ENCODE data around the gene ZNF629.

The ZNF629 gene

DNA sequence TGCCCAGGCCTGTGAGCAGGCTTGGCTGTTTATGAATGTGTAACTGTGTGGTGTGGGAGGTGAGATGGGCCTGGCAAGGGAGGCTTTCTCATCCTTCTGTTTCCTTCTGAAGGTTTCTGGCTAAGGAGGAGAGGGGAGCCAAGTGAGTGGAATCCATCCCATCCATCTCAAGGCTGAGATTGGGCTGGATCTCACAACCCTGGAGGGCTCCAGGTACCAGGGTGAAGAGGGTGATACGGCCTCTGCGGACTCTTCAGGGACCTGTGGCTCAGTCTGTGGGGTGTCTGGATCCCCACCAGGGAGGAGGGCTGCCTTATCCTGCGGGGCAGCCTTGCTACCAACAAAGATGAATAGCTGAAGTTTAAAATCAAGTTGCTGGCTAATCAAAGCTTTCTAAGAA is 7.0 kb downstream of the ZNF629 start:
- no peak for ATAC-seq (replicated peaks)
- peaks cover 13 to 38% of the 10 kb centered on the region in 2 donors for H3K4me1 Mint-ChIP-seq
- H3K9me3 Mint-ChIP-seq, result no peaks in the 10 kb centered on the region
- peaks cover 9 to 11% of the 10 kb centered on the region in 2 donors for H3K27me3 Mint-ChIP-seq
- DNase-seq, result no peak
- peaks cover 33 to 52% of the 10 kb centered on the region in 2 donors for H3K36me3 Mint-ChIP-seq
- no peak overlapping the region for H3K4me3 Mint-ChIP-seq
- H3K27ac Mint-ChIP-seq, result no peak overlapping the region

DNA sequence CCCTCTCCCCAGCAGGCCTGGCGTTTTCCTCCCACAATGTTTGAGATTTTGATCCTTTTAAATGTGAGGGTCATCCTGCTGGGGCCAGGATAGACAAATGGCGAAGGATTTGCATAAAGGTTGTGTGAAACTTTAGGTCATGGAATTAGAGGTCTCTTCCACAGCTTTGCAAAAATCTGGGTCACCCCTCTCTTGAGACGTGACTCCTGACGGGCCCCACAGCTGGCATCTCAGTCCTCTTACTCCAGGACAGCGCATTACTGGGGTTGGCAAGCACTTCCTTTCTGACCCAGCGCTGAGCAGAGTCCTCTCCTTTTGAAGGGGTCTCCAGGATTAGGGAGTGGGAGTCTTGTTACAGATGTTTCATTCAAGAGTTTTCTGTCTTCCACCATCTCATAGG is 7.4 kb downstream of the ZNF629 start:
- peaks cover 36 to 54% of the 10 kb centered on the region in 2 donors for H3K36me3 Mint-ChIP-seq
- no peak for DNase-seq
- H3K9me3 Mint-ChIP-seq, result no peaks in the 10 kb centered on the region
- H3K4me3 Mint-ChIP-seq, result no peak overlapping the region
- peaks cover 9 to 11% of the 10 kb centered on the region in 2 donors for H3K27me3 Mint-ChIP-seq
- peaks cover 17 to 38% of the 10 kb centered on the region in 2 donors for H3K4me1 Mint-ChIP-seq
- no peak overlapping the region for H3K27ac Mint-ChIP-seq
- no peak for ATAC-seq (replicated peaks)

DNA sequence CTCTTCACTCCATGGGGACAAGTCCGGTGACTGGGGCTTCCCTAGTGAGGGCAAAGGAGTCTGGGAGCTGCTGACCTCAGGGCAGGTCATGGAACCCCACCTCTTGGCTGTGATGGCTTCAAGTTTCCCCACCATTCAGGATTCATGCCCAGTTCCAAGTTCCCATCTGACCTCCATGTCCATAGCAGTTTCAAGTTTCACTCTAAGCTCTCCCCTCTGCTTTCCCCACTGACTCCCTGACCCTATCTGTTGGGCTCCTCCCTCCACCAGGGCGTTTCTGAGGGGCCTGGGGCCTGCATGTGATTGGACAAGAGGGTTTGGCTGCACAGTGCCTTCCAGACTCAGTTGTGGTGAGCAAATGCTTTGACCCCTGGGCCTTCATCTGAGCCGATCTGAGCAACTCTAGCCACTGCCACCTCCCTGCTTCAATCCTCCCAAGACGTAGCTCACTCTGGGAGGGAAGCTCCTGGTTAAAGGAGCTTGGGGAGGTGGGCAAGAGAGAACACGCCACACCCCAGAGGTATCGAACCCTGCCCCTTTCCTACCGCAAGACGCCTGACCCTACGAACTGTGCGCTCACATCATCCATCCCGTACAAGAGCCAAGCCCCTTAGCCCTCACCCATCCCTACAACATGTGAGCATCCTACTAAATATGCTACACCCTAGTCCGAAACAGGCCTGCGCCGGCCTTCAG is 8.3 kb downstream of the ZNF629 start:
- peak overlapping the region; percentile 67 for H3K27ac Mint-ChIP-seq
- DNase-seq, result no peak
- no peaks in the 10 kb centered on the region for H3K9me3 Mint-ChIP-seq
- peaks cover 22 to 40% of the 10 kb centered on the region in 2 donors for H3K4me1 Mint-ChIP-seq
- ATAC-seq (replicated peaks), result no peak
- peaks cover 9 to 11% of the 10 kb centered on the region in 2 donors for H3K27me3 Mint-ChIP-seq
- peaks cover 40 to 56% of the 10 kb centered on the region in 2 donors for H3K36me3 Mint-ChIP-seq
- H3K4me3 Mint-ChIP-seq, result no peak overlapping the region

DNA sequence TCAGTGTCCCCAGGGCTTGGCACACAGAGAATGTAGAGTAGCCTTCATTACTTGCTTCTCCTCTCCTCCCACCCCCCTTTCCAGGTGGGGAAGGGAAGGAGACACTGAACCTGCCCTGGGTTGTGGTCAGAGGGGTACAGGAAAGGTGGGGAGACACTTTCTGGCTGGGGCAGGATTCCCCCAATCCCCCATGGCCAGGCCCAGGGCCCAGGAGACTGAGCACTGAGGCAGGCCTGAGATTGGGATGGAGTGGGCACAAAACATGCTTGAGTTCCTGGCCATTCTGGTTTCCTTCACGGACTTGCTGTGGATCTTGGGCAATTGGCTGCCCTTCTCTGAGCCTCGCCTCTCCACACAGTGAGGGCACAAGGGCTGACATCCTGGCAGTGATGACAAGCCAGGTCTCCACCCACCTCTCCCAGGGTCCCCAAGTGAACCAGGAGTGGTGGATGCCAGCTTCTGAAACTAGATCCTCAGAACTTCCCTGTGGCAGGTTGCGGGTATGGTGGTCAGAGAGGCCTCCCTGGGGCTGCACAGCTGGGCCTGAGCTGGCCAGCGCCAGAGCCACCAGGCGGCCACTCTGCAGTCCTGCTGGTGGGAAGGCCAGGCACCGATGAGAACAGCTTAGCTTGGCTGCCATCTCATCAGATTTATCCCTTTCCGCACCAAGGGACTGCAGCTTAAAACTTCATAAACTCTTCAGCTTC is 9.3 kb downstream of the ZNF629 start:
- ATAC-seq (replicated peaks) (no peak), DNase-seq (no peak)
- H3K9me3 Mint-ChIP-seq, result no peaks in the 10 kb centered on the region
- peak overlapping the region; percentile 88 to 90 for H3K4me3 Mint-ChIP-seq
- H3K27ac Mint-ChIP-seq, result peak overlapping the region; percentile 42
- H3K4me1 Mint-ChIP-seq, result peaks cover 25 to 46% of the 10 kb centered on the region in 2 donors
- peaks cover 39 to 56% of the 10 kb centered on the region in 2 donors for H3K36me3 Mint-ChIP-seq
- peaks cover 9 to 11% of the 10 kb centered on the region in 2 donors for H3K27me3 Mint-ChIP-seq

DNA sequence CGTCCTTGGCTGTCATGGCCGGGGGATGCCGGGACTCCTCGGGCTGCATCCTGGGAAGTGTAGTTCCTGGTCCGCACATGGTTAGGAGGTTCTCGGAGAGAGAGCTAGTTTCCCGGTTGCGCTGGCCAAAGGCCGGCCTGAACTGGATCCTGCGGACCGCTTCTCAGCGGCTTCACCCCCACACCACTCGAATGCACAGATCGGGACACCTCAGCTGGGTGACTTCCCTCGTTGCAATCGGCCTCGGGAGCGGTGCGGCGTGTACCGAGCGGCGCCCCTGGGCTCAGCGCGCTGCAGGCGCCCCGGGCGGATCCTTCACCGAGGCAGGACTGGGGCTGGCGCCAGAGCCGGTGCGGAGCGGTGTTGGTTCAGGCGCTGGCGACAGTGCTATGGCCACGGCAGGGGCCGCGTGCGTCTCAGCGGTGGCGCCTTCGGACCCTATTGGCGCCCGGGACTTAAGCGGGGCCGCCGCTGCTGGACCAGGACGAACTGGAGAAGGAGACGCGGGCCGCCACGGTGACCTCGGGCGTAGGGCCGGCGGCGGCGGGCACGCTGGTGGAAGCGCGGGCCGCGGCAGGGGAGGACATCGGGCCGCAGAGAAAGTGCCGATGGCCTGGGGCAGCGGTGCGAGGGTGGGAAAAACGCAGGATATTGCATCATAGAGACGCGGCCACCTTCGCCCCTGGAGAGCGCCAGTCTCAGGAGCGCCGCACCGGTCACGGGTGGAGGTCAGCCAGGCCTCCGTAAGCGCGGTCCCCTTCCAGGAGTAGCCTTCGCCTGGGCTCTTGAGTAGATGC is 11.4 kb downstream of the ZNF629 start:
- H3K9me3 Mint-ChIP-seq, result no peaks in the 10 kb centered on the region
- peaks cover 33 to 63% of the 10 kb centered on the region in 2 donors for H3K4me1 Mint-ChIP-seq
- DNase-seq (peak; percentile 61), ATAC-seq (replicated peaks) (peak; percentile 81 to 82)
- H3K27me3 Mint-ChIP-seq, result peaks cover 9 to 11% of the 10 kb centered on the region in 2 donors
- H3K36me3 Mint-ChIP-seq, result peaks cover 48 to 59% of the 10 kb centered on the region in 2 donors
- peak overlapping the region; percentile 88 to 90 for H3K4me3 Mint-ChIP-seq
- peak overlapping the region; percentile 92 for H3K27ac Mint-ChIP-seq

DNA sequence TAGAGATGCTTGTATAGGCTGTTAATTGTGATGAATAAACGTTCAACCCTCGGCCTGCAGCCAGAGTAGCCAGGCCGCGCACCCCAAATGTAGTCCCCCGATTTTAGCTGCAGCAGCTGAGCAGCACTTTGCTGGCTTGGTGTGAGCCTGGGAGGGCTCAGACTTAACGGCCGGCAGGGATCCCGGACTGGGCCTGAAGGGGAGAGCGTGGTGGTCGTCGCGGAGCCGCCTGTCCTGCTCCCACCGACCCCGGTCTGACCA is 11.9 kb downstream of the ZNF629 start:
- Mint-ChIP-seq H3K4me1 (peaks cover 33 to 63% of the 10 kb centered on the region in 2 donors), H3K9me3 (no peaks in the 10 kb centered on the region), H3K36me3 (peaks cover 48 to 59% of the 10 kb centered on the region in 2 donors), H3K4me3 (peak overlapping the region; percentile 88 to 90), H3K27ac (peak overlapping the region; percentile 92), H3K27me3 (peaks cover 9 to 11% of the 10 kb centered on the region in 2 donors)
- no peak for ATAC-seq (replicated peaks)
- no peak for DNase-seq

DNA sequence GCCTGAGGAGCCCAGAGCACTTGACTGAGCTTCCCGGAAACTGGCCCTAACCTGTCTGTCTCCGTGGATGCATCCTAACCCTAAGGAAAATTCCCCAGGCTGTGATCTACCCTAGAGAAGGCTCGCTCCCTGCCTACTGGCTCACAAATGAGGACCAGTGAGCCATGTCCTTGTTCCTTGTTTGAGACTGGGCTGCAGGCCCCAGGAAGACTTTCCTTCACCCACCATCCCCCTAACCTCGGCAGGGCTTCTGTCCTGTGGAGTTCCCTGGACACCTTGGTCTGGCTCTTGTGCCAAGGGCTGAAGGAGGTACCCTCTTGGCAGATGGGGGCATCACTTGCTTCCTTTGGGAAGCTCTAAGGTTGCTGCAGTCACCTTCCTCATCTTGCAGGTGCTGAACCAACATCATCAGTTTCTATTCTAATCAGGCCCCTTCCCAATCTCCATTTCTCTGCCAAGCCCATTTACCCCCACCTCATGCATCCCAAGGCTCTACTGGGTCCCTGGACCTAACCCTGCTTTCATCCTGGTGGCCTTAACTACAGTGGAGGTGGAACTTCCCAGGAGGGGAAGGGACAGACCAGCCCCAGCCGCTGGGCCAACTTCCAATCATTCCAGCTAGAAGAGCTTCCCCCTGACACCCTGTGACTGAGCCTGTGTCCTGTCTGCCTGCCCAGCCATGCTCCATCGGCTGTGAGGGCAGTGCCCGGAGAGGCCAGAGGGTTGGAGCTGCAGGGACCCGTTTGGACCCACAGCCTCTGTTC is 12.5 kb downstream of the ZNF629 start:
- H3K4me3 Mint-ChIP-seq, result peak overlapping the region; percentile 88 to 90
- H3K4me1 Mint-ChIP-seq, result peaks cover 33 to 63% of the 10 kb centered on the region in 2 donors
- H3K27ac Mint-ChIP-seq, result peak overlapping the region; percentile 92
- peaks cover 48 to 61% of the 10 kb centered on the region in 2 donors for H3K36me3 Mint-ChIP-seq
- peaks cover 9 to 11% of the 10 kb centered on the region in 2 donors for H3K27me3 Mint-ChIP-seq
- H3K9me3 Mint-ChIP-seq, result no peaks in the 10 kb centered on the region
- DNase-seq (no peak), ATAC-seq (replicated peaks) (peak in 1 of 2 donors; percentile 2)

DNA sequence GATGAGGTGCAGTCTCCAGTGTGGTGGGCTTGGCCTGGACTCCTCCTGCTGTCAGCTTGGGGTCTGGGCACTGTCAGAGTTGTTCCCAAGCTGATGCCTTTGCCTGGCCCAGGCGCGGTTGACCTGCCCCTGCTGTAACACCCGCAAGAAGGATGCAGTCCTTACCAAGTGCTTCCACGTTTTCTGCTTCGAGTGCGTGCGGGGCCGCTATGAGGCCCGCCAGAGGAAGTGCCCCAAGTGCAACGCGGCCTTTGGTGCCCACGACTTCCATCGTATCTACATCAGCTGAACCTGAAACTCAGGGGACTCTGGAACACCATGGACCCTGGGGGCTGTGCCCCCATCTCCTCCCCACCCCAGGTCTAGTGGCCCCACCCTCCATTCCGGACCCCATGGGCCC is 13.2 kb downstream of the ZNF629 start:
- Mint-ChIP-seq H3K4me1 (peaks cover 35 to 63% of the 10 kb centered on the region in 2 donors), H3K36me3 (peaks cover 47 to 61% of the 10 kb centered on the region in 2 donors)

DNA sequence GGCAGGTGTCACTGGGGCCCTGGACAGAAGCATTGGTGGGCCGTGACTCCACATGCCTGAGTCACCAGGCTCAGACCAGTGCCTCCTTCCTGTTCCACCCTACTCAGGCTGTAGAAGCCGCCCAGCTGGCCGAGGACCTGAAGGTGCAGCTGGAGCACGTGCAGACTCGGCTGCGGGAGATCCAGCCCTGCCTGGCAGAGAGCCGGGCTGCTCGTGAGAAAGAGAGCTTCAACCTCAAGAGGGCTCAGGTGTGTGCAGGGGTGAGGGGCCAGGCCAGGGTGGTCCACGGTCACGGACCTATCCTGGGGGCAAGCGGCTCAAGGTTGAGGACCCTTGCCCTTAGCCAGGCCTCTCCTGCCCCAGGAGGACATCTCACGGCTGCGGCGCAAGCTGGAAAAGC is 15.3 kb downstream of the ZNF629 start:
- Mint-ChIP-seq H3K4me3 (no peak overlapping the region), H3K36me3 (peaks cover 44 to 68% of the 10 kb centered on the region in 2 donors), H3K27ac (no peak overlapping the region), H3K27me3 (peaks cover under 1 to 2% of the 10 kb centered on the region in 2 donors), H3K9me3 (no peaks in the 10 kb centered on the region), H3K4me1 (peaks cover 26 to 50% of the 10 kb centered on the region in 2 donors)
- DNase-seq (no peak), ATAC-seq (replicated peaks) (no peak)

More for the DNA sequence above, 13.2 kb downstream of the ZNF629 start:
- peaks cover 9 to 11% of the 10 kb centered on the region in 2 donors for H3K27me3 Mint-ChIP-seq
- no peaks in the 10 kb centered on the region for H3K9me3 Mint-ChIP-seq
- DNase-seq (no peak), ATAC-seq (replicated peaks) (no peak)
- no peak overlapping the region for H3K4me3 Mint-ChIP-seq
- H3K27ac Mint-ChIP-seq, result no peak overlapping the region

DNA sequence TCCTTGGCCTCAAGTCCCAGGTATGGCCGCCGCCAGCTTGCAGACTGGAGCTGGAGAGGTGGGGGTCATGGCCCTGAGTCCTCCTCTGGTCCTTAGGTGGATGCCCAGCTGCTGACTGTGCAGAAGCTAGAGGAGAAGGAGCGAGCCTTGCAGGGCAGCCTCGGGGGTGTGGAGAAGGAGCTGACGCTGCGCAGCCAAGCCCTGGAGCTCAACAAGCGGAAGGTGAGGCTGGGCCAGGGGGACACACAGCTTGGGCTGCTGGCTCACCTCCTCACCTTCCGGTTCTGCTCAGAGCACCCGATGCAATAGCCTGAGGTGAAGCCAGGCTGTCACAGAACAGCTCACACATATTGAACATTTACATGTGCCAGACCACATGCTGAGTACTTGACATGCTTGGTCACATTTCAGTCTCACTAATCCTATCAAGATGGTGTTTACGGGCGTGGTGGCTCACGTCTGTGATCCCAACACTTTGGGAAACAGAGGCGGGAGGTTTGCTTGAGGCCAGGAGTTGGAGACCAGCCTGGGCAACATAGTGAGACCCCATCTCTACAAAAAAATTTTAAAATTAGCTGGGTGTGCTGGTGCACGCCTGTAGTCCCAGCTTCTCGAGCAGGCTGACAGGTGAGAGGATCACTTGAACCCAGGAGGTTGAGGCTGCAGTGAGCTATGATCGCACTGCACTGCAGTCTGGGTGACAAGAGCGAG is 17.5 kb downstream of the ZNF629 start:
- DNase-seq, result no peak
- ATAC-seq (replicated peaks), result peak in 1 of 2 donors; percentile 12
- Mint-ChIP-seq H3K4me1 (peaks cover 19 to 28% of the 10 kb centered on the region in 2 donors), H3K27me3 (no peaks in the 10 kb centered on the region), H3K27ac (peak overlapping the region; percentile 25), H3K36me3 (peaks cover 52 to 78% of the 10 kb centered on the region in 2 donors), H3K9me3 (no peaks in the 10 kb centered on the region), H3K4me3 (no peak overlapping the region)

DNA sequence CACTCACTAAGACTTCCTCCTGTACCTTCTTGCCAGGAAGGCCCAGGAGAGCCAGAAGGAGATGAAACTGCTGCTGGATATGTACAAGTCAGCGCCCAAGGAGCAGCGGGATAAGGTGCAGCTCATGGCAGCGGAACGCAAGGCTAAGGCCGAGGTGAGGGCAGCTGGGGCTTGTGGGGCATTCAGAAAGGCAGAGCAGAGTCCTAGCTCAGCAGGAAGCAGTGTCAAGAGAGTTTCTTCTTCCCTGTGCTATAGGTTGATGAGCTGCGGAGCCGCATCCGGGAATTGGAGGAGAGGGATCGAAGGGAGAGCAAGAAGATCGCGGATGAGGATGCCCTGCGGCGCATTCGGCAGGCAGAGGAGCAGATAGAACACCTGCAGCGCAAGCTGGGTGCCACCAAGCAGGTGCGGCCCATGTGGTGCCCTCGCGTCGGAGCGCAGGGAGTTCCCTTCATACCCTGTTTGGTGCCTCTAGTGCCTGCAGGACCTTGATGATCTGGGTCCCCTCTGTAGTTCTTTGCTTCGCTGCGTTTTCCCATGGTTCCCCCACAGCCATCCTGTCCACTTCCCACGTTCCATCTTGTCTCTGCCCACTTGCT is 18.3 kb downstream of the ZNF629 start:
- Mint-ChIP-seq H3K27me3 (no peaks in the 10 kb centered on the region), H3K4me1 (peaks cover 15 to 30% of the 10 kb centered on the region in 2 donors), H3K9me3 (no peaks in the 10 kb centered on the region), H3K27ac (peak overlapping the region; percentile 54), H3K4me3 (no peak overlapping the region), H3K36me3 (peaks cover 48 to 74% of the 10 kb centered on the region in 2 donors)
- no peak for ATAC-seq (replicated peaks)
- DNase-seq, result no peak

DNA sequence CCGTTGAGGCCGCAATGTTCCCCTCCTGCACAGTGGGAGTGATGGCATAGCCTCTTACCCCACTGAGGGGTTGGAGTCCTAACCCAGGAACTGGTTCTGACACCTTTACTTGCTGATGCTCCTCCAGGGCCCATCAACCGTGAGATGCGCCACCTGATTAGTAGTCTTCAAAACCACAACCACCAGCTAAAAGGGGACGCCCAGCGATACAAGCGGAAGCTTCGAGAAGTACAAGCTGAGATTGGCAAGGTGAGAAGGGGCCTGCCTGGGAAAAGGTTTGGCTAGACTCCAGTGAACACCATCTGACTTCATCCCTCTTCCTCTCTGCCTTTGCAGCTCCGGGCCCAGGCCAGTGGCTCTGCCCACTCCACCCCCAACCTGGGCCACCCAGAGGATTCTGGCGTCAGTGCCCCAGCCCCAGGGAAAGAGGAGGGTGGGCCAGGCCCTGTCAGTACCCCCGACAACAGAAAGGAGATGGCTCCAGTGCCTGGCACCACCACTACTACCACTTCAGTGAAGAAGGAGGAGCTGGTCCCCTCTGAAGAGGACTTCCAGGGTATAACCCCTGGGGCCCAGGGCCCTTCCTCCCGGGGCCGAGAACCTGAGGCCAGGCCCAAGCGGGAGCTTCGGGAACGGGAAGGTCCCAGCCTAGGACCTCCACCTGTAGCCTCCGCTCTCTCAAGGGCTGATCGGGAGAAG is 19.1 kb downstream of the ZNF629 start:
- Mint-ChIP-seq H3K27me3 (no peaks in the 10 kb centered on the region), H3K4me1 (peaks cover 17 to 33% of the 10 kb centered on the region in 2 donors), H3K4me3 (no peak overlapping the region), H3K27ac (no peak overlapping the region), H3K9me3 (no peaks in the 10 kb centered on the region), H3K36me3 (peaks cover 47 to 73% of the 10 kb centered on the region in 2 donors)
- ATAC-seq (replicated peaks) (peak in 1 of 2 donors; percentile 38), DNase-seq (no peak)
